Tibial artery (tissue), 4 donors: ENCODE results near the gene C6orf89.
A peak's percentile ranks its signal among the peaks of the same experiment; 100 is the strongest.

Experiments used
- DNase-seq, 2 donors: peaks; one replicate each; pipeline ENCODE4 v3.0.0-alpha.2; 2019
- H3K27ac ChIP-seq, 2 donors: fragments of 200-600 bp; sonication (generic) in 1 of 2; 1 replicate in 1 of 2; 2 replicates in 1 of 2; pipeline ENCODE4 v1.5.1; 2018 to 2019; ENCODE audit warnings: mild to moderate bottlenecking in 1 of 2
- H3K27me3 ChIP-seq, 2 donors: fragments of 200-600 bp; sonication (generic) in 1 of 2; one replicate each; pipeline versions ENCODE4 v1.5.1 to v1.6.0; 2016 to 2019
- H3K36me3 ChIP-seq, 3 donors: fragments of 200-600 bp; sonication (generic) in 2 of 3; one replicate each; pipeline ENCODE4 v1.5.1; 2016 to 2019; ENCODE audit warnings: mild to moderate bottlenecking in 2 of 3
- H3K4me1 ChIP-seq, 4 donors: fragments of 200-600 bp; sonication (generic) in 2 of 4; 1 replicate in 3 of 4; 2 replicates in 1 of 4; pipeline ENCODE4 v1.5.1; 2016 to 2019
- H3K4me3 ChIP-seq, 2 donors: fragments of 200-600 bp; sonication (generic) in 1 of 2; 1 replicate in 1 of 2; 2 replicates in 1 of 2; pipeline ENCODE4 v1.5.1; 2018 to 2019; ENCODE audit warnings: mild to moderate bottlenecking in 2 of 2
- H3K9me3 ChIP-seq, 3 donors: fragments of 200-600 bp; sonication (generic) in 1 of 3; one replicate each; pipeline ENCODE4 v1.5.1; 2016 to 2019
- CTCF ChIP-seq, 2 experiments: fragments of 200-600 bp in 1 of 2; fragments of 450-650 bp in 1 of 2; IDR thresholded peaks; one replicate each; pipeline ENCODE4 v1.5.1; 2017 to 2019; ENCODE audit warnings: antibody characterized with exemption in 2 of 2, mild to moderate bottlenecking in 1 of 2, moderate library complexity in 1 of 2
- intact Hi-C: fragments of 100-400 bp; cut with DNase I; formaldehyde crosslinking; loops from one replicate; pipeline ENCODE4 v1.15.0; 2023; ENCODE audit warnings: low total_unique reads

C6orf89 gene

GRCh38 chr6:36975231-36976006 is 89.7 kb downstream of the C6orf89 start:
- Histone ChIP-seq H3K27me3 (no peaks in the 10 kb centered on the region), H3K36me3 (peaks cover 80 to 90% (median 84%) of the 10 kb centered on the region in 3 donors), H3K4me3 (no peak overlapping the region), H3K9me3 (no peaks in the 10 kb centered on the region), H3K4me1 (peaks cover 0 to 21% (median 6%) of the 10 kb centered on the region in 4 donors), H3K27ac (no peak overlapping the region)
- DNase-seq, result no peak
- intact Hi-C loops, result no loop called here
- no peak for TF ChIP-seq CTCF (IDR thresholded peaks at IDR 0.05)

DNA sequence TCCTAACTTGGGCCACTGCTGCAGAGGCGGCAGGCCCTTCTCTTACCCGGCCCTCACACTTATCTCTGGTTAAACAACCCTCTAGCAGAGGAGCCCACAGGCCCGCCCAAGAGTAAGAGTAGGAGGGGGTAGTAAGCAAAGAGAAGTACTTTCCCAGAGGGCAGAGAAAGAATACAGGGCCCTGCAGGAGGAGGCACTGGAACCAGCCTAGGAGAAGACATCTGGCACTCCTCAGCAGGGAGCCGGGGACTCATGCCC is 90.2 kb downstream of the C6orf89 start:
- H3K27ac ChIP-seq, result no peak overlapping the region

GRCh38 chr6:36976509-36976908 is 90.8 kb downstream of the C6orf89 start:
- peaks cover 0 to 32% (median 15%) of the 10 kb centered on the region in 4 donors for H3K4me1 ChIP-seq
- H3K36me3 ChIP-seq, result peaks cover 73 to 89% (median 73%) of the 10 kb centered on the region in 3 donors
- intact Hi-C loops, result no loop called here
- H3K27me3 ChIP-seq, result no peaks in the 10 kb centered on the region
- H3K27ac ChIP-seq, result no peak overlapping the region
- H3K4me3 ChIP-seq, result no peak overlapping the region
- H3K9me3 ChIP-seq, result no peaks in the 10 kb centered on the region
- no peak for DNase-seq
- TF ChIP-seq CTCF (IDR thresholded peaks at IDR 0.05), result no peak

More for the DNA sequence above, 90.2 kb downstream of the C6orf89 start:
- DNase-seq, result no peak
- intact Hi-C loops, result no loop called here
- Histone ChIP-seq H3K9me3 (no peaks in the 10 kb centered on the region), H3K4me1 (peaks cover 0 to 26% (median 10%) of the 10 kb centered on the region in 4 donors), H3K36me3 (peaks cover 75 to 90% (median 79%) of the 10 kb centered on the region in 3 donors), H3K4me3 (no peak overlapping the region), H3K27me3 (no peaks in the 10 kb centered on the region)
- TF ChIP-seq CTCF (IDR thresholded peaks at IDR 0.05), result no peak

- Histone ChIP-seq H3K4me1 (peaks cover 0 to 34% (median 19%) of the 10 kb centered on the region in 4 donors), H3K27ac (no peak overlapping the region), H3K36me3 (peaks cover 69 to 85% (median 69%) of the 10 kb centered on the region in 3 donors), H3K9me3 (no peaks in the 10 kb centered on the region), H3K4me3 (no peak overlapping the region), H3K27me3 (no peaks in the 10 kb centered on the region)
- no peak for DNase-seq
- intact Hi-C loops, result no loop called here
- TF ChIP-seq CTCF (IDR thresholded peaks at IDR 0.05), result no peak
Measured at GRCh38 chr6:36976931-36977330, 91.2 kb downstream of the C6orf89 start.

- TF ChIP-seq CTCF (IDR thresholded peaks at IDR 0.05), result peak in 1 of 2 experiments; percentile 24
- no peaks in the 10 kb centered on the region for H3K27me3 ChIP-seq
- H3K9me3 ChIP-seq, result no peaks in the 10 kb centered on the region
- H3K27ac ChIP-seq, result no peak overlapping the region
- DNase-seq, result peak in 1 of 2 donors; percentile 59
- H3K4me3 ChIP-seq, result no peak overlapping the region
- intact Hi-C loops, result no loop called here
- peaks cover 63 to 79% (median 64%) of the 10 kb centered on the region in 3 donors for H3K36me3 ChIP-seq
- H3K4me1 ChIP-seq, result peaks cover 0 to 40% (median 25%) of the 10 kb centered on the region in 4 donors
Measured at GRCh38 chr6:36977470-36977941, 91.8 kb downstream of the C6orf89 start.
